Ishikawa (cell line): Measurements from ENCODE around the gene OVCH1.

ENCODE experiments used
- CEBPB ChIP-seq: IDR thresholded peaks from 2 replicates; pipeline ENCODE4 v1.6.1; 2012
- CREB1 ChIP-seq: IDR thresholded peaks from 2 replicates; pipeline ENCODE4 v1.6.1; 2012; ENCODE audit warnings: low read depth
- EGR1 ChIP-seq: IDR thresholded peaks from 2 replicates; pipeline ENCODE4 v1.6.1; 2012
- EP300 ChIP-seq: IDR thresholded peaks from 2 replicates; pipeline ENCODE4 v1.6.1; 2012; ENCODE audit warnings: borderline replicate concordance
- FOXM1 ChIP-seq: IDR thresholded peaks from 2 replicates; pipeline ENCODE4 v1.6.1; 2012; ENCODE audit warnings: low read depth, borderline replicate concordance
- MAX ChIP-seq: IDR thresholded peaks from 2 replicates; pipeline ENCODE4 v1.6.1; 2012
- NFIC ChIP-seq: IDR thresholded peaks from 2 replicates; pipeline ENCODE4 v1.6.1; 2012
- RAD21 ChIP-seq: IDR thresholded peaks from 2 replicates; pipeline ENCODE4 v1.6.1; 2012; ENCODE audit warnings: low read depth
- REST ChIP-seq: IDR thresholded peaks from 2 replicates; pipeline ENCODE4 v1.6.1; 2012; ENCODE audit warnings: low read depth, mild to moderate bottlenecking
- TAF1 ChIP-seq: IDR thresholded peaks from 2 replicates; pipeline ENCODE4 v1.6.1; 2012; ENCODE audit warnings: low read depth, mild to moderate bottlenecking
- TCF12 ChIP-seq: IDR thresholded peaks from 2 replicates; pipeline ENCODE4 v1.6.1; 2012; ENCODE audit warnings: low read depth
- TEAD4 ChIP-seq: IDR thresholded peaks from 2 replicates; pipeline ENCODE4 v1.6.1; 2012
- USF1 ChIP-seq: IDR thresholded peaks from 2 replicates; pipeline ENCODE4 v1.6.1; 2012
- YY1 ChIP-seq: IDR thresholded peaks from 2 replicates; pipeline ENCODE4 v1.6.1; 2012; ENCODE audit warnings: low read depth
- ZBTB7A ChIP-seq: IDR thresholded peaks from 2 replicates; pipeline ENCODE4 v1.6.1; 2012; ENCODE audit warnings: low read depth

Gene OVCH1

DNA sequence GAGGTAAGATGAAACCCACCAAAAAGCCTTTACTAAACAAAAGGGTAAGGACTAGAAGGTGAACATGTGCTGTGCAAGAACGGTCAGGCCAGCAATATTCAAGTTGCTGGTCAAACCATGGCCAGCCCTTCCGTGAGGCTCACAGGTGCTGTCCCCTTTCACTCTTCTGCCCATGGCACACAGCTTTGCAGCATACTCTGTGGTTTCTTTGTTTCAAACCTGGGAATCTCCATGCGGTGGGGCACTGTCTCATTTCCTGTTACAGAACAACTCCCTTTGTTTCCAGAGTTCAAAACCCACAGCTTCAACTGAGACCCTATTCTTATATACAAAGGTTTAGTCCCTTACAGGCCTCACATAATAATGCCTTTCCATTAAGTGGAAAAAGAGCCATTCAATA, 1.7 kb upstream of the OVCH1 start:
- TF ChIP-seq EGR1: no peak
- TF ChIP-seq CEBPB: no peak
- TF ChIP-seq USF1: no peak
- TF ChIP-seq CREB1: no peak

DNA sequence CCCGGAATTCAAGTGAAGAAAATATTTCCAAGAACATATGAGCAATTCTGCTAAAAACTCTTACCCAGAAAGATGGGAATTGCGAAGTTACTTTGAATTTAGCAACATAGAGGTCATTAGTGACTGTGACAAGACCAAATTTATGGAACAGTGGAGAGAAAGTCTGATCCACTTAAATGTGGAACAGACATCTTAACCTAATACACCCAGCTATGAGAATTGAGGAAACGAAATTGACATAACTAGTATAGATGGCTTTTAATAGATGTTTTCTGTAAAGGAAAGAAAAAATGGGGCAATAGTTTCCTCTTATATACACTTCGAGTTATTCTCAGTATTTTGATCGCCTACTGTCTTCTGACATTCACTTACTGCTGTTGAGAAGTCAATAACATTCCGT, 4.6 kb downstream of the OVCH1 start:
- TF ChIP-seq CREB1 (no peak), NFIC (no peak), CEBPB (no peak), TCF12 (no peak), FOXM1 (no peak), TAF1 (no peak), RAD21 (no peak), EGR1 (no peak), USF1 (no peak), YY1 (no peak), EP300 (no peak), ZBTB7A (no peak), TEAD4 (no peak), REST (no peak), MAX (no peak)

DNA sequence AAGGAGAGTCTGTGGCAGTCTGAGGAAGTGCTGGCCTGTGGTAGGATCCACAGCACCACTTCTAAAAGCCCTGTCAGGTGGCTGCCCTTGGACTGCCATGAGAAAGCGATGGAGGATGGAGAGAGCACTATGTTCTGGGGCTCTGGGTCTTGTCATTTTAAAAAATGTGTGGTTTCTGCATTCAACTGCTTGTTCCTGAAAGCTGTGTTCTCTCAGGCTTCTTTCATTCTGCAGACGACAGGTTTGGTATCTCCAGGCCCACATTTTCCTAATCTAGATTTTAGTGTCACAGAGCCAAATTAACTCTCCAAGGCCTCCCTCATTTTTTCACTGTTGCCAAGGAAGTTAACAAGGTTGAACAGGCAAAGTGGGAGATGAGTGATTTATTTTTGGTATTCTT, 10.5 kb downstream of the OVCH1 start:
- TF ChIP-seq FOXM1 (no peak), TCF12 (no peak), NFIC (no peak), USF1 (no peak), MAX (no peak), CREB1 (no peak), CEBPB (no peak)

GRCh38 chr12:29463198-29463597, 34.3 kb downstream of the OVCH1 start:
- no peak for TF ChIP-seq YY1
- TF ChIP-seq EP300: no peak
- TF ChIP-seq ZBTB7A: no peak
- no peak for TF ChIP-seq NFIC
- TF ChIP-seq CEBPB: no peak
- TF ChIP-seq MAX: no peak
- no peak for TF ChIP-seq TAF1
- no peak for TF ChIP-seq EGR1
- TF ChIP-seq CREB1: no peak
- no peak for TF ChIP-seq TEAD4
- TF ChIP-seq USF1: no peak
- no peak for TF ChIP-seq FOXM1
- TF ChIP-seq TCF12: no peak
- no peak for TF ChIP-seq REST
- TF ChIP-seq RAD21: no peak

GRCh38 chr12:29460082-29460481, 37.4 kb downstream of the OVCH1 start:
- TF ChIP-seq REST: no peak
- no peak for TF ChIP-seq NFIC
- no peak for TF ChIP-seq CEBPB
- no peak for TF ChIP-seq CREB1
- no peak for TF ChIP-seq ZBTB7A
- TF ChIP-seq TEAD4: no peak
- TF ChIP-seq EGR1: no peak
- TF ChIP-seq MAX: no peak
- TF ChIP-seq FOXM1: no peak
- no peak for TF ChIP-seq TCF12
- TF ChIP-seq RAD21: no peak
- TF ChIP-seq USF1: no peak
- no peak for TF ChIP-seq EP300
